ENCODE data around the gene ECSCR.

Gene ECSCR

DNA sequence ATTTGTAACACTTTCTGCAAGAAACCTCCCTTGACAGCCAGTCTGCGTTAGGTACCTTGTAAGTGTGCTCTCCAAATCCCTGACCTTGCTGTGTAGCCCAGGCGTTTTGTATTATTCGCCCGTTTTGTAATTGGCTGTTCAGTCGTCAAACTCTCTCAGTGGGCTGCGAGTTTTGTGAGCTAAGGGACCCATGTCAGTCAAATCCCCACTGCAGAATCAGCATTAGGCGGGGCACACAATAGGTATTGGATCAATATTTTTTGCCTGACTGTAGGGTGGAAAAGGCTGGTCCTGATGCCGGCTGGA, 23.9 kb downstream of the ECSCR start (continued):
- no peak for TF ChIP-seq ESRRG (CRISPR knock-in tag; IDR thresholded peaks at IDR 0.05)
- TF ChIP-seq ZFP3 (CRISPR knock-in tag; IDR thresholded peaks at IDR 0.05): no peak
- TF ChIP-seq, protein P1, sequence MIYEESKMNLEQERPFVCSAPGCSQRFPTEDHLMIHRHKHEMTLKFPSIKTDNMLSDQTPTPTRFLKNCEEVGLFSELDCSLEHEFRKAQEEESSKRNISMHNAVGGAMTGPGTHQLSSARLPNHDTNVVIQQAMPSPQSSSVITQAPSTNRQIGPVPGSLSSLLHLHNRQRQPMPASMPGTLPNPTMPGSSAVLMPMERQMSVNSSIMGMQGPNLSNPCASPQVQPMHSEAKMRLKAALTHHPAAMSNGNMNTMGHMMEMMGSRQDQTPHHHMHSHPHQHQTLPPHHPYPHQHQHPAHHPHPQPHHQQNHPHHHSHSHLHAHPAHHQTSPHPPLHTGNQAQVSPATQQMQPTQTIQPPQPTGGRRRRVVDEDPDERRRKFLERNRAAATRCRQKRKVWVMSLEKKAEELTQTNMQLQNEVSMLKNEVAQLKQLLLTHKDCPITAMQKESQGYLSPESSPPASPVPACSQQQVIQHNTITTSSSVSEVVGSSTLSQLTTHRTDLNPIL (CRISPR knock-in tag; IDR thresholded peaks at IDR 0.05; ENCODE audit: low read depth): no peak
- TF ChIP-seq, protein P2, sequence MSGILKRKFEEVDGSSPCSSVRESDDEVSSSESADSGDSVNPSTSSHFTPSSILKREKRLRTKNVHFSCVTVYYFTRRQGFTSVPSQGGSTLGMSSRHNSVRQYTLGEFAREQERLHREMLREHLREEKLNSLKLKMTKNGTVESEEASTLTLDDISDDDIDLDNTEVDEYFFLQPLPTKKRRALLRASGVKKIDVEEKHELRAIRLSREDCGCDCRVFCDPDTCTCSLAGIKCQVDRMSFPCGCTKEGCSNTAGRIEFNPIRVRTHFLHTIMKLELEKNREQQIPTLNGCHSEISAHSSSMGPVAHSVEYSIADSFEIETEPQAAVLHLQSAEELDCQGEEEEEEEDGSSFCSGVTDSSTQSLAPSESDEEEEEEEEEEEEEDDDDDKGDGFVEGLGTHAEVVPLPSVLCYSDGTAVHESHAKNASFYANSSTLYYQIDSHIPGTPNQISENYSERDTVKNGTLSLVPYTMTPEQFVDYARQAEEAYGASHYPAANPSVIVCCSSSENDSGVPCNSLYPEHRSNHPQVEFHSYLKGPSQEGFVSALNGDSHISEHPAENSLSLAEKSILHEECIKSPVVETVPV (CRISPR knock-in tag; IDR thresholded peaks at IDR 0.05): no peak
- no peak for TF ChIP-seq SNAI2 (CRISPR knock-in tag; IDR thresholded peaks at IDR 0.05)
- no peak for TF ChIP-seq CSDC2 (CRISPR knock-in tag; IDR thresholded peaks at IDR 0.05)

DNA sequence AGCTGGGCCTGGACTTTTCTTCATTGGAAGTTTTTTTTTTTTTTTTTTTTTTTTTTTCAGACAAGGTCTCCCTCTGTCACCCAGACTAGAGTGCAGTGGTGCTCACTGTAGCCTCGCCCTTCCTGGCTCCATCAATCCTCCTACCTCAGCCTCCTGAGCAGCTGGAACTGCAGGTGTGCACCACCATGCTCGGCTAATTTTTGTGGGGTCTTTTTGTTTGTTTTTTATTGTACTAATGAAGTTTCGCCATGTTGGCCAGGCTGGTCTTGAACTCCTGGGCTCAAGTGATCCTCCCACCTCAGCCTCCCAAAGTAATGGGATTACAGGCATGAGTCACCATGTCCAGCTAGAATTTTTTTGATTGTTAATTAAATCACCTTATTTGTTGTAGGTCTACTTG, 26.9 kb downstream of the ECSCR start:
- no peak for TF ChIP-seq ISL1 (CRISPR knock-in tag; IDR thresholded peaks at IDR 0.05)
- no peak for TF ChIP-seq CSDC2 (CRISPR knock-in tag; IDR thresholded peaks at IDR 0.05)
- ATAC-seq: no peak

DNA sequence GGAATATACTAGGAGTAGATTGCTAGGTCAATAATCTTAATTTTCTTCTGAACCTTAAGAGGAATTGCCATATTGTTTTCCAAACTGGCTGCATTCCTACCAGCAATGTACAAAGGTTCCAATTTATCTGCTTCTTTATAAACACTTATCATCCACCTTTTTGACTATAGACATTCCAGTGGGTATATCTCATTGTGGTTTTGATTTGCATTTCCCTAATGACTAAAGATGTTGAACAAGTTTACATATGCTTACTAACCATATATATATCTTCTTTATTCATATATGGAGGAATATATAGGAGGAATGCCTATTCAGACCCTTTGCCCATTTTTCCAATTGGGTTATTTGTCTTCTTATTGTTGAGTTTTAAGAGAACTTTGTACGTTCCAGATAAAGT, 30.8 kb downstream of the ECSCR start:
- no peak for ATAC-seq
- TF ChIP-seq, protein P2 (CRISPR knock-in tag; IDR thresholded peaks at IDR 0.05): no peak
- TF ChIP-seq ISL1 (CRISPR knock-in tag; IDR thresholded peaks at IDR 0.05) (no peak), CSDC2 (CRISPR knock-in tag; IDR thresholded peaks at IDR 0.05) (no peak), RARB (CRISPR knock-in tag; IDR thresholded peaks at IDR 0.05) (no peak), ZNF8 (CRISPR knock-in tag; IDR thresholded peaks at IDR 0.05) (no peak), ZNF70 (CRISPR knock-in tag; IDR thresholded peaks at IDR 0.05) (no peak)

DNA sequence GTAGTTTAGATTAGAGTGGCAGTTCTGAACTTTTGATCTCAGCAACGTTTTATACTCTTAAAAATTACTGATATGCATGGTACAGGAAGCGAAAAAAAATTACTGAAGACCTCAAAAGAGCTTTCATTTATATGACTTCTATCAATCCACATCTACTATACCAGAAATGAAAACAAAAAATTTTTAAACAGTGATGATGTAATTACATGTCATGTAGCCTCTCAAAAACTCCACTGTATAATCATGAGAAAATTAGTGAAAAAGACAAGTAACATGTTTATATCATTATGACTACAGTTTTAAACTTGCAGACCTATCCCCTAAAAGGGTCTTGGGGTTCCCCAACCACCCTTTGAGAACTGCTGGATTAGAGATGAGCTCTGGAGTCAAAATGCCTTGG, 32.5 kb downstream of the ECSCR start:
- ATAC-seq: no peak
- TF ChIP-seq SNAI2 (CRISPR knock-in tag; IDR thresholded peaks at IDR 0.05) (no peak), PPARA (CRISPR knock-in tag; IDR thresholded peaks at IDR 0.05; ENCODE audit: borderline replicate concordance) (no peak), GLIS3 (CRISPR knock-in tag; IDR thresholded peaks at IDR 0.05) (no peak), ARNTL (CRISPR knock-in tag; IDR thresholded peaks at IDR 0.05; ENCODE audit: borderline replicate concordance, low read depth) (no peak), ZNF70 (CRISPR knock-in tag; IDR thresholded peaks at IDR 0.05) (no peak), TOX (CRISPR knock-in tag; IDR thresholded peaks at IDR 0.05; ENCODE audit: borderline replicate concordance) (no peak), ISL1 (CRISPR knock-in tag; IDR thresholded peaks at IDR 0.05) (no peak), CSDC2 (CRISPR knock-in tag; IDR thresholded peaks at IDR 0.05) (no peak)
- TF ChIP-seq, protein P3, sequence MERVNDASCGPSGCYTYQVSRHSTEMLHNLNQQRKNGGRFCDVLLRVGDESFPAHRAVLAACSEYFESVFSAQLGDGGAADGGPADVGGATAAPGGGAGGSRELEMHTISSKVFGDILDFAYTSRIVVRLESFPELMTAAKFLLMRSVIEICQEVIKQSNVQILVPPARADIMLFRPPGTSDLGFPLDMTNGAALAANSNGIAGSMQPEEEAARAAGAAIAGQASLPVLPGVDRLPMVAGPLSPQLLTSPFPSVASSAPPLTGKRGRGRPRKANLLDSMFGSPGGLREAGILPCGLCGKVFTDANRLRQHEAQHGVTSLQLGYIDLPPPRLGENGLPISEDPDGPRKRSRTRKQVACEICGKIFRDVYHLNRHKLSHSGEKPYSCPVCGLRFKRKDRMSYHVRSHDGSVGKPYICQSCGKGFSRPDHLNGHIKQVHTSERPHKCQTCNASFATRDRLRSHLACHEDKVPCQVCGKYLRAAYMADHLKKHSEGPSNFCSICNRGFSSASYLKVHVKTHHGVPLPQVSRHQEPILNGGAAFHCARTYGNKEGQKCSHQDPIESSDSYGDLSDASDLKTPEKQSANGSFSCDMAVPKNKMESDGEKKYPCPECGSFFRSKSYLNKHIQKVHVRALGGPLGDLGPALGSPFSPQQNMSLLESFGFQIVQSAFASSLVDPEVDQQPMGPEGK (CRISPR knock-in tag; IDR thresholded peaks at IDR 0.05; ENCODE audit: borderline replicate concordance): no peak
- TF ChIP-seq, protein P4, sequence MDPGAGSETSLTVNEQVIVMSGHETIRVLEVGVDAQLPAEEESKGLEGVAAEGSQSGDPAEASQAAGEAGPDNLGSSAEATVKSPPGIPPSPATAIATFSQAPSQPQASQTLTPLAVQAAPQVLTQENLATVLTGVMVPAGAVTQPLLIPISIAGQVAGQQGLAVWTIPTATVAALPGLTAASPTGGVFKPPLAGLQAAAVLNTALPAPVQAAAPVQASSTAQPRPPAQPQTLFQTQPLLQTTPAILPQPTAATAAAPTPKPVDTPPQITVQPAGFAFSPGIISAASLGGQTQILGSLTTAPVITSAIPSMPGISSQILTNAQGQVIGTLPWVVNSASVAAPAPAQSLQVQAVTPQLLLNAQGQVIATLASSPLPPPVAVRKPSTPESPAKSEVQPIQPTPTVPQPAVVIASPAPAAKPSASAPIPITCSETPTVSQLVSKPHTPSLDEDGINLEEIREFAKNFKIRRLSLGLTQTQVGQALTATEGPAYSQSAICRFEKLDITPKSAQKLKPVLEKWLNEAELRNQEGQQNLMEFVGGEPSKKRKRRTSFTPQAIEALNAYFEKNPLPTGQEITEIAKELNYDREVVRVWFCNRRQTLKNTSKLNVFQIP (CRISPR knock-in tag; IDR thresholded peaks at IDR 0.05; ENCODE audit: borderline replicate concordance, low read depth): no peak
- TF ChIP-seq, protein P1 (CRISPR knock-in tag; IDR thresholded peaks at IDR 0.05; ENCODE audit: low read depth): no peak
- TF ChIP-seq, protein P2 (CRISPR knock-in tag; IDR thresholded peaks at IDR 0.05): no peak
